GM19351 (cell line): ENCODE results near the gene ZNF212.

Source experiments
- ATAC-seq: cut with Tn5 transposase; IDR thresholded peaks from one replicate; pipeline ENCODE4 v1.9.1; 2021; ENCODE audit warnings: mild to moderate bottlenecking, moderate library complexity; ENCODE audit not compliant: unreplicated experiment

Gene ZNF212

DNA sequence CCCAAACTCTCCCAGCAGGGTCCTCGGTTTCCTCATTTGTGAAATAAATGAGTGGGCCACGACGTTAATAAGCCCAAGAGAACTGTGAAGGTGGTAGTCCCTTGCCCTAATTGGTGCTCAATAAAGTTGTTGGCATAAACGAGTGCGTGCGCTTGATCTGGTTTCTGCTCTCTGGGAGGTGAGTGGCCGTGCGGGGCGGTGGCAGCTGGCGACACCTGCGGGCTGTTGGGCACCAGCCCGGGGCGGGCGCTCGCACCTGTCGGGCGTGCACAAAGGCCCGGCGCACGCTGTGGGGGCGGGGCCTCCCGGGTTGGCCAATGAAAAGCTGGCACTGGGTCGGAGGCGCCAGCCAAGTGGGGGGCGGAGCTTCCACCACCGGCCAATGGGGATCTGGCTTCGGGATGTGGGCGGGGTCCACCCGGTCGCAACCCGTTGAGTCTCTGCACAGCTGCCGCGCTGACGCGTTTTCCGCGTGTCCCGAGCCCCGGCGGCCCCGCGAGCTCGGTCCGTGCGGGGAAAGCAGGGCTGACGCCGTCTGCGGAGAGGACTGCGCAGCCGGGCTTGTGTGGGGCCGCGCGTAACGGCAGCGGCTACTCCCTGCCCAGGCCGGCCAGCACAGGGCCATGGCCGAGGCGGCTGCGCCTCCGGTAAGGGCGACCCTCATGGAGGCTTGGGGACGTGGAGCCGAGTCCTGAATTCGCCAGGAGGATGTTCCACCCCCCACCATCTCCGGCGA, 45.6 kb downstream of the ZNF212 start:
- peak; percentile 96 for ATAC-seq

DNA sequence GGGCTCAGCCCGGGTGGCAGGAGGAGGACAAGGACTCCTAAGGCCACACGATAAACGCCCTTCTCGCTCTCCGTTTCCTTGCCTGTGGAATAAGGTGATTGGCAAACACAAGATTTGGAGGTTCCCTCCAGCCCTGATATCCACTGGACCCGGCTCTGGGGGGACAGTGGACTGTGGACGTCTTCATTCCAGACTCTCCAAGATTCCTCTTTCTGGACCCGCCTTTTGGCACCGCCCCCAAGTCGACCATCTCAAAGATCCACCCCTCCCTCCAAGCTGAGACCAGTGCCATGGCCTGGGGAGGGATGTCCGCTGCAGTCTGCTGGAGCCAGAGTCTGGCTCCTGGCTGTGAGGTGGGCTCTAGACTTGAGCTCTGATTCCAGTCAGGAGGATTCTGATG, 46.2 kb downstream of the ZNF212 start:
- ATAC-seq = no peak

DNA sequence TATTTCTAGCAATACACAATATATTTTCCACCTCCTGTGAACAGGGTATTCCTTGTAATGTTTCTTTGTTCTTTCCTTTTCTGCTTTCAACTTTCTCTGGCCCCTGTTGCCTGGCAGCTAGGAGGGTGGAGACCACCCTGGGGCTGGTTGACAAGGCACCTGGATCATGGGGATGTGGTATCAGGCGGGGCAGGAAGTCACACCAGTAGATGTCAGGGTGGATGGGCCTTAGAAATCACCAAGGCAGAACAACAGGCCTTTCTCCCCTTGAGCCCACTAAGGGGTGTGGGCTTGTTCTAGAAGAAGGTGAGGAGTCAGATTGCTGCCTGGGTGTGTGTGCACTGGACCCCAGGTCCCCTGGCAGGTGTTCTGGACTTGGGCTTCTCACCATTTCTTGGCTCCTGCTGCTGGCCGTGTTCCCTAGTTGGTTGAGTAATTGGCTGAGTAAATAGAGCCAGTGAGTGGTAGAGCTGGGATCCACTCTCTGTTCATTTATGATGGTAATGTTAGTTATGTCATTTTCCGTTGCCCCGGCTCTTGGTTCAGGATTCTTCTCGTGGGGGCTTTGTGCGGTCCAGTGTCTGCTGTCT, 47.5 kb downstream of the ZNF212 start:
- ATAC-seq = no peak

DNA sequence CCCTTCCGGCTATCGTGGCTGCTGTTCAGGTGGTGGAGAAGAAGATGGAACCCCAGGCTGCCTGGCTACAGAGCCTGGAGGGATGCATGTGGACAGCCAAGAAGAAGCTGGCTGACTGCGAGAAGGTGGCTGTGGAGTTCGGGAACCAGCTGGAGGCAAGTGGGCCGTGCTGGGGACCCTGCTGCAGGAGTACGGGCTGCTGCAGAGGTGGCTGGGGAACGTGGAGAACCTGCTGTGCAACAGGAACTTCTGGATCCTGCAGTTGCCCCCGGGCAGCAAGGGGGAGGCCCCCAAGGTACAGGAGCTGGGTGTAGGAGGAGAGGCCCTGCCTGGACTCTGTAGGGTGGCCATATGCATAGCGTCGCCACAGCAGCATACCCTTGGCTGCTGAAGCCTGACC, 48.2 kb downstream of the ZNF212 start:
- ATAC-seq = no peak

DNA sequence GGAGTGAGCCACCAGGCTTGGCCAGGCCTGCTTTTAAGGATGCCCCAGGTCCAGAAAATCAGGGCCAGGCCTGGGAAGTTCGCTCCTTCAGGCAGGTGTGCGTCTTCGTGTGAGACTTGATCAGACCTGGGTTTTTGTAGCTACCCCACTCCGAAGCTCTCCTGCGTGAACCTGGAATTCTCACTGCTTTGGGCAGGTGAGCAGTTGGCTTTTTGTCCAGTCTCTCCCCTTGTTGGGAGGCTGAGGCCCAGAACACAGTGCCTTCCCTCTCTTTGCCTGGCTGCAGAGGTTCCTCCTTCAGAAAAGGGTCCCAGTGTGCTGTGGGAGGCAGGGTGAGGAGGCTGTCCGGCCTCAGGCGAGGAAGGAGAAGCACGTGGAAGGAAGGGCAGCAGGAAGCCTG, 49.8 kb downstream of the ZNF212 start:
- no peak for ATAC-seq

DNA sequence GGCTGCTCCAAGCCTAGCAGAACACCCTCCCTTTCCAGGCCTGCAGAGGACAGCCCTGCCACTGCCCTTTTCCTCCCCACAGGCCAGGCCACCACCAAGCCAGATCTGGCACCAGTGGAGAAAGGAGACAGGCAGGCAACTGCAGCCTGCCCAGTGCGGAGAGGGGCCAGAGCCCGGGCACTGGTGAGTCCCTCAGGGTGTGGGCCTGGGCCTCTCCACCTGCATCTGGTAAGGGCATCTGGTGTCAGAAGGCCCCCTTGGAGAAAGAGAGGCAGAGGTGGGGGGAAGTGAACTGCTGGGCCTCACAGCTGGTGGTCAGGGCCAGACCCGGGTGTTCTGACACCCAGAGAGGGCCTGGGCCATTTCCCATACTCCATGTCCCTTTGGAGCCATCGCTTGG, 50.4 kb downstream of the ZNF212 start:
- no peak for ATAC-seq

DNA sequence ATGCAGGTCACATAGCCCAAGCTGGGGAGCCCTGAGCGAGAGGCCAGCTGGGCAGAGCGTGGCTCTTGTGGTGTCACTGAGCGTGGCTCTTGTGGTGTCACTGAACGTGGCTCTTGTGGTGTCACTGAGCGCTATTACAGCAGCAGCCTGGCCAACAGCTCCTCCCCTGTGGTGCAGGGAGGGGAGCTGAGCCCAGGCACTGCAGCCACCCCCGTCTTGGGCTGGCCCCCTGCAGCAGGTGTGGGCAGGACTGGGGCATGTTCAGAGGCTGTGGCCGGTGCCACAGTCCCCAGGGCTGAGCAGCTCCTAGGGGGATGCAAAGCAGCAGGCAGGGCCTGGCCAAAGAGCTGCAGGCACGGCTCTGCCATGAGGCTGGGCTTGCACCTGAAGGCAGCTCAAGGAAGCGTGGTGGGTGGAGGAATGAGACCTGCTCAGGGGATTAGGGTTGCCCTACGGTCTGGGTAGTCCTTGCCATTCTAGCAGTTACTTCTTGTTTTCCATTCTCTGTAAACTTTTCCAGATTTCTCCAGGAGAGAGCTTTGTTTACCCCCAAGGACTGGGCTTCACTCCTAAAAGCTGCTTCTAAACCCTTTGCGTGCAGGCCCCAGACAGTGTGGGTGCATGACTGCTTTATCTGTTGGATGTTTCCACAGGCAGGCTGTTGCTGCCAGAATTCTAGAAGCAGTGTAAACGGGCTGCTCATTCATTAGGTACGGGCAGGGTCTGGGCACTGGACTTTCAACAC, 51.8 kb downstream of the ZNF212 start:
- no peak for ATAC-seq

DNA sequence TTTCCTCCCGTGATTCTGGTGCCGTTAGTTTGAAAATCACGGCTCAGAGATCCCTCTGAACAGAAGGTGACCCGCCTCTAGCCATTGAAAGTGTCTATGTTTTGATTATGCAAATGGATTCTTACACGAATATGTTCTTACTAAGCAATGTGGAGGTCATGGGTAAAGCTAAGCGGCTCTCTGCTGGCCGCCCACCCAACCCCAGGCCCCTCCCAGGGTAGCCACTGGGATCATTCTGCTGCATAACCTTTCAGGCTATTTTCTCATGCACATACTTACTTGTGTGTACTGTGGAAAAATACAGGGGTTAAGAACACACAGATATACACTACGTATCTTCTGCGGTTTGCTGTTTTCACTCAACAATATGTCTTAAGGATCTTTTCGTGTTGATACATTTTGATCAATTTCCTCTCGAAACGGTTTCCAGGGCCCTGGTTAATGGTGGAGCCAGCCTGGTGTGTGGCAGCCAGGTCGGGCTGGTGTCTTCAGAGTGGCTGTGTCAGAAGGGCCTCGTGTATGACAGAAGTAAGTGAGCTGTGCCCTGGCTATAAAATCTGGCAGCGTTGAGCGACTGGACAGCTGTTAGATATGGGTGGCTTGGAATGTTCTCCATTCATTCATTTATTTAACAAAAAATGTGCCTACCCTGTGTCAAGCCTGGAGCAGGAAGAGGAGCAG, 52.5 kb downstream of the ZNF212 start:
- no peak for ATAC-seq

DNA sequence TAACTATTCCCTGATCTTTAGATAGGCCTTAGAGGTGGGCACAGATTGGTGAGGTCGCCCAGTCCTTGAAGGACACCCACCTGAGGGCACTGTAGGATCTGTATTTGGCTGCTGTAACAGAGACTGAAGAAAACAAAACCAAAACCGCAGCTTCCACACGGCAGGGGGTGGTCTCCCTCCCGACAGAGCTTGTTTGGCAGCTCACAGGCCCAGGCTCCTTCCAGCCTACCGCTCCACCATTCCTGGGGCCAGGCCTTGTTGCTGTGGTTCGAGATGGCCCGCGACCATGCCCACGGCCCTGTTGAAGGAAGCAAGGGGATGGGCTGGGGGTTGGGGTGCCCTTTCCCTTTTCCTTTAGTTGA, 53.0 kb downstream of the ZNF212 start:
- ATAC-seq = no peak

DNA sequence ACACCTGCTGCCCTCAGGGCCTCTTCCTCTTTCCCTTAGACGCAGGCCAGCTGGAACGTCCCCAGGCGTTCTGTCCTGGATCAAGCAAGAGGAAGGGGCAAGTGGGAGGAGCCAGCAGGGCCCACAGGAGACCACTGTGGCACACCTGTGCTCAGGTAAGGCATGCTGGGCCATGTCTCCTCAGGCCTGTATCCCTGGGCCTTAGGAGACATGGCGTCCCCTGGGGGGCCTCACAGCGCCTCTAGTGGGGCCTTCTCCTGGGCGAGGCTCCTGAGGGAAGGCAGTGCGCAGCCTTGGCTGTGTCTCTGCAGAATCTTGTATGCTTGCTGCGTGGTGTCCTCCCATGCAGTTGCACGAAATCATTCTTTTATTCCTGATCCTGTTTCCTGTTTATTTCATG, 53.9 kb downstream of the ZNF212 start:
- ATAC-seq = no peak

DNA sequence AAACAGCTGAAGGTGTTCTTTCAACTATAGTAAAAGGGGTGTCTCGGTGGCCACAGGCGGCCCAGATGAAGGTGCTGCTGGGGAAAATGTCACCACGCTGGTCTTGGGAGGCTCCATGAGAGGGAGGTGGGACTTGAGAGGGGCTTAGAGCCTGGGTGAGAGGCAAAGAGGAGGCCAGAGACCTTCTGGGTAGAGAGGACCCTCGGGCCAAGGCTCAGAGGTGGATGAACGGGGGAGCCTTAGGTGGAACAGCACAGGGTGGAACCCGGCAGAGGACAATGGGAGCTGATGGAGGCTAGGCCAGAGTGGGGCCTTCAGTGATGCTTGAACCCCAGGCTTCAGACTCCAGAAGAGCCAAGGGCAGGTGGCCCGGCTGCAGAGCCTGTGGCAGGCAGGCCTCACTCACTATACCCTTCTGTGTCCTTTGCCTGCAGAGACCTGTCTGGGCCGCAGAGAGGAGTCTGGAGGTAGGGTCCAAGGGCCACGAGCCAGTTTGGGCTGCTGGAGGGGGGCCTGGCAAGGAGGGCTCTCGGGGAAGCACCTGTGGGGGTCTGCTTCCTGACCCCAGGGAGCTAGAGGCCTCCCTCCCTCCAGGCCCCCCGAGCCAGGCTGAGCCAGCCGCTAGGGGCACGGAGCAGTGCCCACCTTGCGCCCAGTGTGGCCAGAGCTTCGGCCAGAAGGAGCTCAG, 54.6 kb downstream of the ZNF212 start:
- ATAC-seq = no peak

DNA sequence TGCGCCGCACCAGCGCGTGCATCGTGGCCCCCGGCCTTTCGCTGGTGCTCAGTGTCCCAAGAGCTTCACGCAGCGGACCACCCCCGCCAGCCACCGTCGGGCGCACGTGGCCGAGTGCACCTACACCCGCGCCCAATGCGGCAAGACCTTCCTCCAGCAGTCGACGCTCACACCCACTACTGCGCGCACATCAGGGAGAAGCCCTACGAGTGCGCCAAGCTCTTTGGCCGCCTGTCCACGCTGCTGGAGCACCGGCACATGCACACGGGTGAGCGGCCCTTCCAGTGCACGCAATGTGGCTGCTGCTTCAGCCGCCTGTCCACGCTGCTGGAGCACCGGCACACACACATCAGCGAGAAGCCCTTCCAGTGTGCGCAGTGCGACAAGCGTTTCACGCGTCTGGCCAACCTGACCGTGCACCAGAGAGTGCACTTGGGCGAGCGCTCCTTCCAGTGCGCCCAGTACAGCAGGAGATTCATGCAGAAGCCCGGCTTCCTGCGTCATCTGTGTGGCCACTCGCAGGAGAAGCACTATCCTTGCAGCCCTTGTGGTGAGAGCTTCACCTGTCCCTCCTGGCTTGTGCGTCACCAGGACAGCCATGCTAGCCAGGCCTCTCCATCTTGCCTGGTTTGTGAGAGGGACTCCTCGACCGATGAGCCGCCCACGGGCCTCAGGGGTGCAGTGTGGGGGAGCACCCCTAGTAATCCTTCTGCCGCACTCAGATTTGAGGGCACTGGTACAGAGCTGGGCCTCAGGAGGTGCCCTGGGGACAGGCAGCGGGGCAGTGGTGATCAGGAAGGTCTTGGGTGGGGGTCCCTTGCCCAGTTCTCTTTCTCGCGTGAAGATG, 55.4 kb downstream of the ZNF212 start:
- ATAC-seq = no peak

DNA sequence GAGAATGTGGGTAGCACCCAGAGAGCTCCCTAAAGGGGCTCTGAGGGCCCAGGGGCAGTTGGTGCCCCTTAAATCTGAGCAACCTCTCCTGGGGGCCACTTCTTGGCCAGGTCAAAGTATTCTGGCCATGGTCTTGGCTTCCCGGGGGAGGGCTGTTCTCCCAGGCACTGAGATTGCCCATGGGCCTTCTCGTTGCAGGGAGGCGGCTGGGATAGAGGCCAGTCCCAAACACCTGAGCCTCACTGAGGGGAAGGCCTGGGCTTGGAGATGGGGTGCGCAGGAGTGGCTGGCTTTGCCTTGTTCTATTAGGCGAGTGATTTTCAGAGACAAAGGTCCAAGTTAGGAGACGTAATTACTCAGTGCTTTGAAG, 56.0 kb downstream of the ZNF212 start:
- ATAC-seq = no peak

DNA sequence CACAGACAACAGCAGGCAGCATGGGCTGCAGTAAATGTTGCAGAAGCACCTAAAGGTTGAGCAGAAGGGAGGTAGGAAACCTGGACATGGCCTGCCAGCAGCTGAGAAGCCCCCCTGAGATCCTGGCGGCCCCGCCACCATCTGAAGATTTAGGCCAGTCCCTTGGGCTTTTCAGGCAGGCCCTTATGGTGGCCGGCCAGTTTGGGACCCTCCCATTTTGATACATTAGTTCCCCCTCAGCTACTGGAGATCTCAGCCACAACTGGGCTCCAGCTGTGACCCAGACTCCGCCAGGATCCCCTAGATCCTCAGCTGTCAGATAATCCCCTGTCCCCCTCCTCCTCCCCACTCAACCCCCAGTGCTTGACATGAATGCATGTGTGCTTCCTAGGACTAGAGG, 56.9 kb downstream of the ZNF212 start:
- ATAC-seq = no peak

DNA sequence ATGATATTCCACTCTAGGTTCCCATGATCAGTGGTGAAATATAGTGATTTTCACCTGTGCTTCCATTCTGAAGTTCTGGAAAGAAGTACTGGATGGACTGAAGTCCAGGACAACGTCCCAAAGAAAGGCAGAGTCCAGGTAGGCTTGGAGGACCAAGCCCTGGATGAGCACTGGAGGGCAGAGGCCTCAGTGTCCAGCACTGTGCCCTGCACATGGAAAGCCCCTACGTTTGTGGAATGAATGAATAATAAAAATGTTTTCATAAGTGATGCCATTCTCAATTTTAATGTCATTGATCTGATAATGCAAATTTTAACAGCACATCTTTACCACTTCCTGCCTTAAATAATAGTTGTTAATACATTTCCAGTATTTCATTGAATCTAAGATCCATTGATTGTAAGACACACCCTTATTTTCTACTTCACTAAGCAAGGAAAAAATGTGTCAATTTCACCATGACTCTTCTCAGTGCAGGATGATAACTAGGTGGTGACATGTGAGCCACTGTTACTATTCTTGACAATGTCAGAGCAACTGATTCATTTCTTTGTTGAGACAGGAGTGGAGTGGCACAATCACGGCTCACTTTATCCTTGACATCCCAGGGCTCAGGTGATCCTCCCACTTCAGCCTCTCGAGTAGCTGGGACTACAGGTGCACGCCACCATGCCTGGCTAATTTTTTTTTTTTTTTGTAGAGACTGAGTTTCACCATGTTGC, 57.7 kb downstream of the ZNF212 start:
- ATAC-seq = no peak

DNA sequence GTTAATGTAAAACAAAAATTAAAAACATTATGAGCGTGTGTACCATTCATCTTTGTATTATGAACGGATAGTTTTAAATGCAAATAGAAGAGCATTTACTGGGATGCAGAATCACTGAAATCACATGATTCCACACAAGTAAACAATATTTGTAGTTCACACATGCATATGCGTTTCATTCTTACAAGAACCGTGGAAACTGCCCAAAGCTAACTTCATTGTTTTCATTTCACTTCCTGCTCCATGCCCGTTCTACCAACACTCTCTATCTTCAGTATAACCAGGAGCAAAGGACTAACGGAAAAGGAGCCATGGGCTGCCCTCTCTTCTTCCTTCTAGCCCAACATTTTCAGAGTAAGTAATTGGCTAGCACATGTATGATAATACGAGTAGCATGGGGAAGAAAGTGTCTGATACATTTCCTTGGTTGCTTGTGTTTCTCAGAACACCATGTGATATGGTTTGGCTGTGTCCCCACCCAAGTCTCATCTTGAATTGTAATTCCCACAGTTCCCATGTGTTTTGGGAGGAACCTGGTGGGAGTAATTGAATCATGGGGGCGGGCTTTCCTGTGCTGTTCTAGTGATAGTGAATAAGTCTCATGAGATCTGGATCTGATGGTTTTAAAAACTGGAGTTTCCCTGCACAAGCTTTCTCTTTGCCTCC, 61.3 kb downstream of the ZNF212 start:
- no peak for ATAC-seq

DNA sequence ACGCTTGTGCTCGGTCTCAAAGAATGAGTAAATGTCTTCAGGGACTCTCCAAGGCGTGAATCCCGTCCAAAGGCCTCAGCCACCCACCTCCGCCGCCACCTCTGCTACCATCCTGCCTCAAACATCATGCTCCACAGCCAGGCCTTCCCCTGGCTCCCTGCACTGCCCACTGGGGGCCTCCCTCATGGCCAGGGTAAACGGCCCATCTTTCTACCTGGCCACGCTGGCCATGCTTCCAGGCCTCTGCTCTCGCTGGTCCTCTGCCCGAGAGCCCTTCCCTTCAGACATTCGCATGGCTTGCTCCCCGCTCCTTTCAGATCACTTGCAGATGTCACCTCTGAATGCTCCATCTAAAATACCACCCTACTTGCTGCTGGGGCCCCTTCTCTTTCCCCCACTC, 62.8 kb downstream of the ZNF212 start:
- ATAC-seq = no peak

DNA sequence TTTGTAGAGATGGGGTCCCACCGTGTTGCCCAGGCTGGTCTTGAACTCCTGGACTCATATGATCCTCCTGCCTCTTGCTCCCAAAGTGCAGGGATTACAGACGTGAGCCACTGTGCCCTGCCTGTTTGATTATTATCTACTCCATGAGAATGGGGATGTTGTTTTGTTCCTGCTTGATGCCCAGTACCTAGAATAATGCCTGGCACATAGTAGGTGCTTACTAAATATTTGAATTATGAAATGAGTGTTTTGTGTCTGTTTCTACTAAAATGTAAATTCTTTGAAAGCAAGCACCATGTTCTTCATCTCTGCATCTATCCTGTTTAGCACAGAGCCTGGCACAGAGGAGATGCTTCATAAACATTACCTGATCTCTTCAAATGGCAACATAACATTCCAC, 63.4 kb downstream of the ZNF212 start:
- ATAC-seq = no peak

DNA sequence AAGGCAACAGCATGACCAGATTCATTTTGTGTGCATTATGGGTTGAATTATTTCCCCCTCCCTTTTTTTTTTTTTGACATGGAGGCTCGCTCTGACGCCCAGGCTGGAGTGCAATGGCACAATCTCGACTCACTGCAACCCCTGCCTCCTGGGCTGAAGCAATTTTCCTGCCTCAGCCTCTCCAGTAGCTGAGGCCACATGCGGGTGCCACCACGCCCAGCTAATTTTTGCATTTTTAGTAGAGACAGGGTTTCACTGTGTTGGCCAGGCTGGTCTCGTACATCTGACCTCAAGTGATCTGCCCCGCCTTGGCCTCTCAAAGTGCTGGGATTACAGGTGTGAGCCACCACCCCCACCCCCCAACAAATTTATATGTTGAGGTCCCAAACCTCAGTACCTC, 64.6 kb downstream of the ZNF212 start:
- ATAC-seq = no peak
